GM12873 (cell line): ENCODE data around the gene CTDSP2.

Experiments used
- TF ChIP-seq, protein P1 (sequence below): IDR thresholded peaks from 2 replicates; pipeline ENCODE4 v1.5.1; 2012; ENCODE audit warnings: low read depth, mild to moderate bottlenecking, moderate library complexity, low read length, control low read depth; ENCODE audit not compliant: insufficient read depth; ENCODE audit errors: missing control alignments

Gene CTDSP2

DNA sequence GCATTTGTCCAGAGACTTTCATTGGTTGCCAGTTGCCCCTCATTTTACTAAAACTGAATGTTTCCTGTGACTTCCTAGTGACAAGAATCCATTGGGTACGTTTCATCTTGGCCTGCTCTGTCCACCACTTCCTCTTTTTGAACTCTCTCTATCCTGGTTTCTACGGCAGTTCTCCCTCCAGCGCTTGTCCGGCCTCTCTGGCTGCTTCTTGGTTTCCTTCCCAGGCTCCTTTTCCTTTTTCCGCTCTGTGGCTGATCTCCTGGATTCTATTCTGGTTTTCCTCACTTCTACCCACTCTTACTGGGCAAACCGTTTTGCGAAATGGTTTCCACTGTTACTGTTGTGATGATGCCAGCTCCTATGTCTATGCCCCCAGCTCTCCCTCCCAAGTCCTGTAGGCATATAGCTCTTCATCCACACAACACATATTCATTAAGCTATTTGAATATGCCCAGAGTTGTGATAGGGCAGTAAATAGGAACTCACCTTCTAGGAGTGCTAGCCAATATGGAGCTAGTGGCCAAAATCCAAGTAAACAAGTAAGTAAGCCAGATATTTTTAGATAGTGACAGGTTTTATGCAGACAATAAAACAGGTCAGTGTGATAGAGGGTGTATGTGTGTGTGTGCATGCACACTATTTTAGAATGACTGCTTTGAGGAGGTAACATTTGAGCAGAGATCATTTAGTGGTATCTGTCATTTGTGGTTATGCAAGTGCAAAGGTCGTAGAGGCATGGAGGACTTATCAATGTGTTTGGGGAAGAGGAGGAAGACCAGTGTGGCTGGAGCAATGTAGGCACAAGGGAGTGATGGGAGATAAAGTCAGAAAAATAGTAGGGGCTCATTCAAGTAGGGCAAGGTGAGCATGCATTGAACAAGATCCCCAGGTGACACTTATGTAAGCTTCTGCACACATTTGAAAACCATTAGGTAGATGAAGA is 27.9 kb upstream of the CTDSP2 start:
- TF ChIP-seq, protein P1, sequence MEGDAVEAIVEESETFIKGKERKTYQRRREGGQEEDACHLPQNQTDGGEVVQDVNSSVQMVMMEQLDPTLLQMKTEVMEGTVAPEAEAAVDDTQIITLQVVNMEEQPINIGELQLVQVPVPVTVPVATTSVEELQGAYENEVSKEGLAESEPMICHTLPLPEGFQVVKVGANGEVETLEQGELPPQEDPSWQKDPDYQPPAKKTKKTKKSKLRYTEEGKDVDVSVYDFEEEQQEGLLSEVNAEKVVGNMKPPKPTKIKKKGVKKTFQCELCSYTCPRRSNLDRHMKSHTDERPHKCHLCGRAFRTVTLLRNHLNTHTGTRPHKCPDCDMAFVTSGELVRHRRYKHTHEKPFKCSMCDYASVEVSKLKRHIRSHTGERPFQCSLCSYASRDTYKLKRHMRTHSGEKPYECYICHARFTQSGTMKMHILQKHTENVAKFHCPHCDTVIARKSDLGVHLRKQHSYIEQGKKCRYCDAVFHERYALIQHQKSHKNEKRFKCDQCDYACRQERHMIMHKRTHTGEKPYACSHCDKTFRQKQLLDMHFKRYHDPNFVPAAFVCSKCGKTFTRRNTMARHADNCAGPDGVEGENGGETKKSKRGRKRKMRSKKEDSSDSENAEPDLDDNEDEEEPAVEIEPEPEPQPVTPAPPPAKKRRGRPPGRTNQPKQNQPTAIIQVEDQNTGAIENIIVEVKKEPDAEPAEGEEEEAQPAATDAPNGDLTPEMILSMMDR: no peak

DNA sequence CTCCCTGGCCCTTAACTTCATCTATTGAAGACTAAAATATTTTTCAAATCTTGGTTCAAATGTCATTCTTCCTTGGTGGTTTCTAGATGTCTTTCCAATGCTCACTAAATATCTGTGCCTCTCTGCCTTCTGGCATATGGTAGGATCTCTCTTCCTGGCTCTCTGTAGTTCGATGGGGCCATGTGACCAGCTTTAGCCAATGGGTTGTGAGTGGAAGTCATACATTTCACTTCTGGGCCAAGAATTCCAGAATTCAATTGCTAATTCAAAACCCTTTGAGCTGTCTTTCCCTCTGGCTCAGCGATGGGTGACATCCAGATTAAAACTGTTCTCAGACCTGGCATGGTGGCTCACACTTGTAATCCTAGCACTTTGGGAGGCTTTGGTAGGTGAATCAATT is 25.8 kb upstream of the CTDSP2 start:
- TF ChIP-seq, protein P1: no peak

DNA sequence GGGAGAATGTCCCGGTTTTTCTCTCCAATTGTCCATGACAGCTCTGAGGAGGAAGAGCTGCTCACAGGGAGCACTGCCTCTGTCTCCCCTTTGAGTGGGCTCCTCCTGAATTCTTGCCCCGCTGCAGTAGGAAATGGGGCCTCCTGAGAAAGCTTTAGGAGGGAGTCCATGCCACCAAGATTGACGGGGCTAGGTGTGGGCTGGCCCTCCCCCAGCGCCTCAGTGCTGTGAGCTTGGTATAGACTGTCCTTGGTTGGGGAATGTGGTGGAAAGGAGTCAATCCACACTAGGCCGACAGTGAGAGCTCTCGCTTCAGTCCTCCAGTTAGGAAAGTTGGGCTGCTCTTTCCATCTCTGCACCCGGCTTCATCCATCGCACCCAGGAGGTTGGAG is 23.4 kb upstream of the CTDSP2 start:
- TF ChIP-seq, protein P1: no peak

DNA sequence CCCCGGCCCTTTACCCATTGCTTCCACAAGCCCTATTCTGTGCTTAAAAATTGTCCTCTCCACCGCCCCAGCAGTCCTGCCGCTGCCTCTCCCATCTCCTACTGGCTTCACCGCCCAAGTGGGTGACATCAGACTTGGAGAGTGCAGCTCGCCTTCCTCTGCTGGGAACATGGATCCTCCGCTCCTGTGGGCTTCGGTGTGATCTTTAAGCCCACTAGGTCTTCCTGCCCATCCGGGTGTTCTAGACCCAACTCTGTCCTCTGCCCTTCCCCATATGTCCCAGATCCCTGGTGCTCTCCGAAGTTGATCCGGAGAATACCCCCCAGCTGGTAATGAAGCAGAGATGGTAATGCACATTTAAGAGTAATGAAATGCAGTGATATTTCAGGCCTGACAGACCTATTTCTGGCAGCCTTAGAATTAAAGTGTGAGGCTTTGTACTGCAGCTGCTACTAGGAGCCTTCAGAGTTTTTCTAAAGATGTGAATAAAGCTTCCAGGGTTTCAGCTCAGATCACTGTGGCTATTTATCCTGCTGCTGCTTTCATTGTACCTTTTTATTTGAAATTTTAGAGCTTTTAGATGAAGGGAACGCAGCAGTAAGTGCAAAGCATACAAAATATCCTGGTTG is 22.9 kb upstream of the CTDSP2 start:
- TF ChIP-seq, protein P1: no peak

DNA sequence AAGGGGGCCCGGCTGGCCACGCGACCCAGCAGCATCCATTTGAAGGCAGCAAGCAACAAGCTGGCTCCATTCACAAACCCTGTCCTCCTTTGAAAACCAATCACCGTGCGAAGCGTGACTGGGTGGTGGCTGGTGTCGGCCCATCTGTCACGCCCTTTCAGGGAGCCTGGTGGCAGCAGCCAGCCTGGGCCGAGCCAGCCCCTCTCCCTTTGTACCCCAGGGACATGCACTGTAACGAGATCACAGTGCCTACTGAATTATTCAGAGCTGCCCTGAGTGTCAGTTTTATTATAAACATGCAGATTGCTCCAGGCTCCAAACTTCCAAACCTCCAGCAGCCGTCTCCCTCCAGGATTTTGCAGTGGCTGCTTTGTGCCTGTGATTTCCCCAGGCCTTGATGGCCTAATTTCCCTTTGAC is 22.3 kb upstream of the CTDSP2 start:
- TF ChIP-seq, protein P1: no peak

DNA sequence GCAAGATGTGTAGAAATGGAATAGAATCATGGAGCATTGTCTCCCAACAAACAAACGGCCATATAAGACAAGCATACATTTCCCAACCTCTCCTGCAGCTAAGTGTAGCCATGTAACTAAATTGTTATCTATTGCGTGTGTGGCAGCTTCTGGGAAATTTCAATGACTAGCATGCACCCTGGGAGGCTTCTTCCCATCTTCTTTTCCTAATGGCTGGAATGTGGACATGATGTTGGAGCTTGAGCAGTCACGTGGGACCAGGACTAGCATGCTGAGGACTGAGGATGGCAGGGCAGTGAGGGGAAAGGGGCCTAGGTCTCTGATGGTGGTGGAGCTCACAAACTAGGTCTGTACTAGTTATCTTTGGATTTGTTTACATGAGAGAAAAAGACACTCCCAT is 21.7 kb upstream of the CTDSP2 start:
- TF ChIP-seq, protein P1: no peak

DNA sequence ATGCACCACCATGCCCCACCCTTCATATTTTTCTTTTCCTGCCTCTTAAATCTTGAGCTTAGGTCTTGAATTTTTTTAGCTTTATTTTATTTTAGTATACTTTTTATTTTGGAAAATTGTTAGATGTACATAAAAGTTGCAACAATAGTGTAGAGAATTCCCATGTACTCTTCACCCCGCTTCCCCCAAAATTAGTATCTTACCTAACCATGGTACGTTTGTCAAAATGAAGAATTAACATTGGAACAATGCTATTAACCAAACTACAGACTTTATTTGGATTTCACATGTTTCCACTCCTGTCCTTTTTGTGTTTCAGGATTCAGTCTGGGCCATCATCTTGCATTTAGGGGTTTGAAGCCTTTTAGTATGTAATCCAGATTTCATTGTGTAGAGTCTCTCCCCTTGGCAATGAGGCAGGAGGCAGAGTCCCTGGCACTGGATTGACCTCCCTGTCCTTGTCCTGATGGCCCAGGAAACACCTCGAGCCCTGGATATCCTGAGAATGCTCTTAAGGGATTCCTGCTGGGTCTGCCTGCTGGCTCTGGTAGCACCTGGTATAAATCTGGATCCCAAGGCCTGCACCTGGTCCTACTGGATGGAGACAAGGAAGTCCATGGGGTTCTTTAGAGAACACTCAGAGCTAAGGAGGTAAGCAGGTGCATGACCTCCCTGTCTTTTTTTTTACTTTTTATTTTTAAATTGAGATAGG is 19.9 kb upstream of the CTDSP2 start:
- TF ChIP-seq, protein P1: no peak
